Panc1 (cell line): ENCODE results near the gene MFAP4.

ENCODE experiments used
- CTCF ChIP-seq: fragments of 450-650 bp; IDR thresholded peaks from 2 replicates; pipeline ENCODE4 v1.5.1; 2017; ENCODE audit warnings: mild to moderate bottlenecking
- SIN3A ChIP-seq: IDR thresholded peaks from 2 replicates; pipeline ENCODE4 v1.6.1; 2012; ENCODE audit warnings: low read depth, mild to moderate bottlenecking, low read length, moderate library complexity, borderline replicate concordance; ENCODE audit not compliant: insufficient read depth

- TF ChIP-seq SIN3A (no peak), CTCF (no peak)
Observed at GRCh38 chr17:19368229-19368628, 18.8 kb downstream of the MFAP4 start.
